HEK293 (cell line): Measurements from ENCODE around the gene COL5A2.
A peak's percentile ranks its signal among the peaks of the same experiment; 100 is the strongest.

Experiments used
- CTCF ChIA-PET: fragments of 350-600 bp; formaldehyde crosslinking; extraction: SDS; loops from one replicate; lab custom pipeline; 2021; ENCODE audit warnings: antibody characterized with exemption; lab: Yijun Ruan, JAX
- POLR2A ChIA-PET: fragments of 300-600 bp; formaldehyde crosslinking; extraction: SDS; loops from one replicate; lab custom pipeline; 2020; ENCODE audit warnings: antibody characterized with exemption, inconsistent platforms; lab: Yijun Ruan, JAX
- H3K27ac ChIP-seq: fragments of 200-500 bp; sonication (Bioruptor generic); 2 replicates; pipeline ENCODE4 v1.5.1; 2014; ENCODE audit warnings: low read depth, low read length, control low read depth, inconsistent platforms; ENCODE audit errors: extremely low read depth
- H3K36me3 ChIP-seq, 2 experiments: fragments of 200-500 bp in 1 of 2; sonication (Bioruptor generic) in 1 of 2; 1 replicate in 1 of 2; 2 replicates in 1 of 2; pipeline ENCODE4 v1.5.1; 2014 to 2017; ENCODE audit warnings: inconsistent platforms in 2 of 2, low read length in 2 of 2; ENCODE audit not compliant: control insufficient read depth in 2 of 2, insufficient read depth in 1 of 2
- H3K4me1 ChIP-seq: fragments of 200-500 bp; sonication (Bioruptor generic); 2 replicates; pipeline ENCODE4 v1.5.1; 2014; ENCODE audit warnings: mild to moderate bottlenecking, low read length, inconsistent platforms; ENCODE audit not compliant: control insufficient read depth, insufficient read depth
- H3K4me3 ChIP-seq: 2 replicates; pipeline ENCODE4 v1.5.1; 2011; ENCODE audit warnings: low read depth, mild to moderate bottlenecking, control low read depth, low read length, moderate library complexity
- H3K9me3 ChIP-seq: fragments of 200-500 bp; sonication (Bioruptor generic); 2 replicates; pipeline ENCODE4 v1.5.1; 2014; ENCODE audit warnings: low read depth, low read length, inconsistent platforms; ENCODE audit not compliant: control insufficient read depth, insufficient read depth
- AEBP2 ChIP-seq: fragments of 450-650 bp; formaldehyde crosslinking; IDR thresholded peaks from 2 replicates; pipeline ENCODE4 v1.5.1; 2016; ENCODE audit warnings: missing biosample characterization, missing genetic modification characterization, borderline replicate concordance
- HOXC10 ChIP-seq: sonication (generic); formaldehyde crosslinking; IDR thresholded peaks from 2 replicates; pipeline ENCODE4 v1.8.1; 2023; ENCODE audit warnings: mild to moderate bottlenecking, missing genetic modification reagents
- MYNN ChIP-seq: fragments of 450-650 bp; formaldehyde crosslinking; IDR thresholded peaks from 2 replicates; pipeline ENCODE4 v1.5.1; 2016; ENCODE audit warnings: missing biosample characterization, missing genetic modification characterization, borderline replicate concordance
- ZBTB17 ChIP-seq: fragments of 450-650 bp; formaldehyde crosslinking; IDR thresholded peaks from 2 replicates; pipeline ENCODE4 v1.5.1; 2016; ENCODE audit warnings: missing biosample characterization, missing genetic modification characterization
- ZBTB6 ChIP-seq: fragments of 450-650 bp; formaldehyde crosslinking; IDR thresholded peaks from 2 replicates; pipeline ENCODE4 v1.5.1; 2017; ENCODE audit warnings: missing biosample characterization, missing genetic modification characterization
- ZNF174 ChIP-seq: fragments of 450-650 bp; formaldehyde crosslinking; IDR thresholded peaks from 2 replicates; pipeline ENCODE4 v1.5.0; 2017; ENCODE audit warnings: missing biosample characterization, mild to moderate bottlenecking, missing genetic modification characterization
- ZNF221 ChIP-seq: fragments of 450-650 bp; formaldehyde crosslinking; IDR thresholded peaks from 2 replicates; pipeline ENCODE4 v1.5.1; 2017; ENCODE audit warnings: missing biosample characterization, missing genetic modification characterization, borderline replicate concordance
- ZNF311 ChIP-seq: fragments of 450-650 bp; formaldehyde crosslinking; IDR thresholded peaks from 2 replicates; pipeline ENCODE4 v1.5.1; 2017; ENCODE audit warnings: missing biosample characterization, missing genetic modification characterization, borderline replicate concordance
- ZNF354C ChIP-seq: fragments of 450-650 bp; formaldehyde crosslinking; IDR thresholded peaks from 2 replicates; pipeline ENCODE4 v1.5.1; 2016; ENCODE audit warnings: missing biosample characterization, missing genetic modification characterization, low read depth, borderline replicate concordance
- ZNF521 ChIP-seq: fragments of 450-650 bp; formaldehyde crosslinking; IDR thresholded peaks from 2 replicates; pipeline ENCODE4 v1.5.1; 2017; ENCODE audit warnings: missing biosample characterization, mild to moderate bottlenecking, missing genetic modification characterization
- ZNF544 ChIP-seq: fragments of 450-650 bp; formaldehyde crosslinking; IDR thresholded peaks from 2 replicates; pipeline ENCODE4 v1.5.0; 2017; ENCODE audit warnings: missing biosample characterization, missing genetic modification characterization
- ZNF549 ChIP-seq: fragments of 450-650 bp; IDR thresholded peaks from 2 replicates; pipeline ENCODE4 v1.5.1; 2018; ENCODE audit warnings: missing biosample characterization, missing genetic modification characterization, mild to moderate bottlenecking, inconsistent platforms, moderate library complexity
- ZNF555 ChIP-seq: fragments of 450-650 bp; formaldehyde crosslinking; conservative IDR thresholded peaks from 2 replicates; pipeline ENCODE4 v1.5.1; 2017; ENCODE audit warnings: missing biosample characterization, mild to moderate bottlenecking, missing genetic modification characterization, inconsistent platforms
- ZNF580 ChIP-seq: fragments of 450-650 bp; formaldehyde crosslinking; IDR thresholded peaks from 2 replicates; pipeline ENCODE4 v1.5.1; 2016; ENCODE audit warnings: missing biosample characterization, missing genetic modification characterization
- ZNF629 ChIP-seq: fragments of 450-650 bp; formaldehyde crosslinking; IDR thresholded peaks from 2 replicates; pipeline ENCODE4 v1.5.1; 2017; ENCODE audit warnings: missing biosample characterization, missing genetic modification characterization
- ZNF645 ChIP-seq: fragments of 450-650 bp; formaldehyde crosslinking; IDR thresholded peaks from 2 replicates; pipeline ENCODE4; 2016; ENCODE audit warnings: missing biosample characterization, missing genetic modification characterization
- ZNF664 ChIP-seq: fragments of 450-650 bp; formaldehyde crosslinking; IDR thresholded peaks from 2 replicates; pipeline ENCODE4 v1.5.1; 2016; ENCODE audit warnings: missing biosample characterization, missing genetic modification characterization
- ZNF776 ChIP-seq: fragments of 450-650 bp; formaldehyde crosslinking; IDR thresholded peaks from 2 replicates; pipeline ENCODE4 v1.5.0; 2017; ENCODE audit warnings: missing biosample characterization, missing genetic modification characterization, borderline replicate concordance
- ZNF791 ChIP-seq: fragments of 450-650 bp; formaldehyde crosslinking; IDR thresholded peaks from 2 replicates; pipeline ENCODE4 v1.5.1; 2016; ENCODE audit warnings: missing biosample characterization, missing genetic modification characterization
- ZSCAN23 ChIP-seq: fragments of 450-650 bp; formaldehyde crosslinking; IDR thresholded peaks from 2 replicates; pipeline ENCODE4 v1.5.1; 2016; ENCODE audit warnings: missing biosample characterization, missing genetic modification characterization
- TF ChIP-seq, protein P1 (sequence below): fragments of 450-650 bp; formaldehyde crosslinking; IDR thresholded peaks from 2 replicates; pipeline ENCODE4 v1.5.1; 2016; ENCODE audit warnings: missing biosample characterization, missing genetic modification characterization, low read depth

The COL5A2 gene

DNA sequence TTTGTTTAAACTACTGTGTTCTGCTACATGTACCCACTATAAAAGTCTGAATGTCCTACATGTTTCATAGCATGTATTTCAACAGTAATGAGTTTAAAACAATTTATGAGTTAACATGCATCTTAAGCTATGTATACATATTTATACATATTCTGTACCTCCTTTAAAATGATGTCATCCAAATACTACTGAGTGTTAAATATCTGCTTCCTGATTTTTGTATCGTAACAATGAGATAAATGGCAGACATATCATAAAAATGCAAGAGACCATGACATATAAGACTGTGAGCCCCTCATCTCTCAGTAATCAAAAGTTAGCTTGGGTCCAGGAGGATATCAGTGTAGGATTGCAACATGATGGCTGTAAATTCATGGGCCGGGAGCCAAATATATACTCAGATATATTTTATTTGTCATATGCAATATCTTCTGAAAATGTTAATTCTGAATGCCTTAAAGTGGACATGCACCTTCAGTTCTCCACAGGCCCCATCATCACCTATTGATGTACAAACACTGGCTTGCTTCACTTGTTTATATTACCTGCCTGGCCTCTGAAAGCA lies 3.6 kb downstream of the COL5A2 start:
- no peaks in the 10 kb centered on the region for H3K9me3 ChIP-seq
- ChIA-PET POLR2A (no interaction called here), CTCF (interaction anchor here (0.6 kb wide), 1 partner anchor 355 kb away, joined by 4 read pairs; no protein-coding TSS in a partner anchor)
- no peaks in the 10 kb centered on the region for H3K4me1 ChIP-seq
- H3K36me3 ChIP-seq, result no peaks in the 10 kb centered on the region
- TF ChIP-seq, protein P1, sequence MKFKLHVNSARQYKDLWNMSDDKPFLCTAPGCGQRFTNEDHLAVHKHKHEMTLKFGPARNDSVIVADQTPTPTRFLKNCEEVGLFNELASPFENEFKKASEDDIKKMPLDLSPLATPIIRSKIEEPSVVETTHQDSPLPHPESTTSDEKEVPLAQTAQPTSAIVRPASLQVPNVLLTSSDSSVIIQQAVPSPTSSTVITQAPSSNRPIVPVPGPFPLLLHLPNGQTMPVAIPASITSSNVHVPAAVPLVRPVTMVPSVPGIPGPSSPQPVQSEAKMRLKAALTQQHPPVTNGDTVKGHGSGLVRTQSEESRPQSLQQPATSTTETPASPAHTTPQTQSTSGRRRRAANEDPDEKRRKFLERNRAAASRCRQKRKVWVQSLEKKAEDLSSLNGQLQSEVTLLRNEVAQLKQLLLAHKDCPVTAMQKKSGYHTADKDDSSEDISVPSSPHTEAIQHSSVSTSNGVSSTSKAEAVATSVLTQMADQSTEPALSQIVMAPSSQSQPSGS (tag by site-specific recombination), result peak; percentile 40; the same call in 1 of the 2 replicates
- TF ChIP-seq ZBTB6 (tag by site-specific recombination), result no peak
- no peak for TF ChIP-seq ZNF221 (tag by site-specific recombination)
- H3K4me3 ChIP-seq, result no peak overlapping the region
- no peak overlapping the region for H3K27ac ChIP-seq

DNA sequence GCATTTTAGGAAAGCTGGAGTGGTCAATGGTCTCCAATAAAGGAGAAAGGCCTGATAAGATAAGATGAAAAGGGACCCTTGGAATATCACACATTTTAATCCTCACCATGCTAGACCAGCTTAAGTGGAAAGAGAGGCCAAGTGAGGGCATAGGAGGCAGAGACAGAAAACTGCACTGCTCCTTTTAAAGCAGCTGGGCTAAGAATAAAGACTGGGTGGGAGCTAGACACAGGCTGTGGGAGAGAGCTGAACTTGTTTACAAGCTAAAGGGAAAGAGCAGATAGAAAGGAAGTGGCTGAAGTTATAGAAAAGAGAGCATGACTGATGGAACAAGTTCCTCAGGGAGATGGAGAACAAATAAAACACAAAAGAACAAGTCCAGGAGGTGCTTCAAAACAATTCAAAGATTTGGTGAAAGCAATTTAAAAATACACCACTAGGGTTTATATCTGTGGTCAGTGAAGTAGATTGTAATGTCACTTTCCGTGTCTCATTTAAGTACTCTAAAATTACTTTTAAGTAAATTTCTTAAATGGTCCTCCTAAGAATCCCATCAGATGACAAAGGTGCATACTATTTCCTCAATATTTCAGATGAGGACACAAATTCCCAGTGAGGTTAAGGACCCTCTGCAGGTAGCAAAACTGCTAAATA lies 7.5 kb downstream of the COL5A2 start:
- CTCF ChIA-PET, result interaction anchor here (0.5 to 0.7 kb wide), 3 partner anchors 21 to 1516 kb away, joined by 3 read pairs; no protein-coding TSS in a partner anchor
- POLR2A ChIA-PET, result no interaction called here
- TF ChIP-seq ZNF544 (tag by site-specific recombination) (no peak), ZNF174 (tag by site-specific recombination) (no peak), ZNF555 (tag by site-specific recombination) (no peak), ZNF580 (tag by site-specific recombination) (no peak), ZSCAN23 (tag by site-specific recombination) (no peak), ZNF354C (no peak), ZNF629 (tag by site-specific recombination) (no peak), MYNN (tag by site-specific recombination) (no peak), ZBTB17 (tag by site-specific recombination) (no peak), ZNF311 (tag by site-specific recombination) (no peak), ZNF791 (no peak), AEBP2 (tag by site-specific recombination) (no peak), ZNF776 (tag by site-specific recombination) (no peak), ZNF549 (tag by site-specific recombination) (no peak), ZNF664 (tag by site-specific recombination) (no peak), ZNF645 (tag by site-specific recombination) (no peak), HOXC10 (CRISPR knock-in tag) (no peak), ZNF521 (tag by site-specific recombination) (no peak)
- TF ChIP-seq, all 188 proteins: peak for 0

More for the DNA sequence above, 7.5 kb downstream of the COL5A2 start:
- no peaks in the 10 kb centered on the region for H3K4me1 ChIP-seq
- H3K9me3 ChIP-seq, result no peaks in the 10 kb centered on the region
- H3K27ac ChIP-seq, result no peak overlapping the region
- no peaks in the 10 kb centered on the region for H3K36me3 ChIP-seq
- no peak overlapping the region for H3K4me3 ChIP-seq
